Tibial artery (tissue), 4 donors: ENCODE results near the gene DHRS3.
"Not testable (repeated sequence)": the region's sequence is repeated elsewhere in the genome, so short reads cannot be mapped to it uniquely, and the experiment has no call there.

Source experiments
- DNase-seq, 2 donors: peaks; one replicate each; pipeline ENCODE4 v3.0.0-alpha.2; 2019
- H3K27ac ChIP-seq, 2 donors: fragments of 200-600 bp; sonication (generic) in 1 of 2; 1 replicate in 1 of 2; 2 replicates in 1 of 2; pipeline ENCODE4 v1.5.1; 2018 to 2019; ENCODE audit warnings: mild to moderate bottlenecking in 1 of 2
- H3K27me3 ChIP-seq, 2 donors: fragments of 200-600 bp; sonication (generic) in 1 of 2; one replicate each; pipeline versions ENCODE4 v1.5.1 to v1.6.0; 2016 to 2019
- H3K36me3 ChIP-seq, 3 donors: fragments of 200-600 bp; sonication (generic) in 2 of 3; one replicate each; pipeline ENCODE4 v1.5.1; 2016 to 2019; ENCODE audit warnings: mild to moderate bottlenecking in 2 of 3
- H3K4me1 ChIP-seq, 4 donors: fragments of 200-600 bp; sonication (generic) in 2 of 4; 1 replicate in 3 of 4; 2 replicates in 1 of 4; pipeline ENCODE4 v1.5.1; 2016 to 2019
- H3K4me3 ChIP-seq, 2 donors: fragments of 200-600 bp; sonication (generic) in 1 of 2; 1 replicate in 1 of 2; 2 replicates in 1 of 2; pipeline ENCODE4 v1.5.1; 2018 to 2019; ENCODE audit warnings: mild to moderate bottlenecking in 2 of 2
- H3K9me3 ChIP-seq, 3 donors: fragments of 200-600 bp; sonication (generic) in 1 of 3; one replicate each; pipeline ENCODE4 v1.5.1; 2016 to 2019
- intact Hi-C: fragments of 100-400 bp; cut with DNase I; formaldehyde crosslinking; loops from one replicate; pipeline ENCODE4 v1.15.0; 2023; ENCODE audit warnings: low total_unique reads
- TF ChIP-seq, protein P1 (sequence below), 2 experiments: fragments of 200-600 bp in 1 of 2; fragments of 450-650 bp in 1 of 2; IDR thresholded peaks; one replicate each; pipeline ENCODE4 v1.5.1; 2017 to 2019; ENCODE audit warnings: antibody characterized with exemption in 2 of 2, mild to moderate bottlenecking in 1 of 2, moderate library complexity in 1 of 2

Gene DHRS3

DNA sequence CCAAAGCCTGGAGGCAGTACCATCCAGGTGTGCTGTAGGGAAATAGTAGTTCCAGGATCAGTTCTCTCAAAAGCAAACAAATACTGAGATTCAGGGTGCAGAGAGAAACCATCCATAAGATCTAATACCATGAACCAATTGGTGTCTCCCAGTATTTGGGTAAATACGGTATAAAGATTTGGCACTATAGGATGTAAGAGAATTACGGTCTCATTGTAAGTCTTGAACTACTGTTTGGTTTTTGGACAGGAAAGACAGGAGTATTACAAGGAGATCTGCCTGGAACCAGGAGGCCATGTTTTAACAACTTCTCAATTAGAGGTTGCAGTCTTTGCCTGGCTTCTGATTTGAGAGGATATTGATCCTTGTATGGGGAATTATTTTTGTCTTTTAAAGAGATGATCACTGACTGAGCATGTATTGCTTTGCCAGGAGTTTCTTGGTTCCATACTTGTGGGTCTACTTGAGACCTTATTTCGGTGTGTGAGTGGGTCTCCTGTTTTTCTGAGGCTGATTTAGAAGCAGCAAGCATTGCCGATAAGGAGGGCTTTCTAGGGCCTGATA is 36.1 kb upstream of the DHRS3 start:
- Histone ChIP-seq H3K9me3 (no peaks in the 10 kb centered on the region), H3K27ac (no peak overlapping the region), H3K4me1 (peaks cover 0 to 4% (median 1%) of the 10 kb centered on the region in 4 donors), H3K36me3 (no peaks in the 10 kb centered on the region), H3K4me3 (no peak overlapping the region), H3K27me3 (no peaks in the 10 kb centered on the region)
- intact Hi-C loops, result loop anchor here (10.0 kb wide), 3 partner anchors 339 to 429 kb away; no protein-coding TSS in a partner anchor
- DNase-seq, result no peak
- TF ChIP-seq, protein P1, sequence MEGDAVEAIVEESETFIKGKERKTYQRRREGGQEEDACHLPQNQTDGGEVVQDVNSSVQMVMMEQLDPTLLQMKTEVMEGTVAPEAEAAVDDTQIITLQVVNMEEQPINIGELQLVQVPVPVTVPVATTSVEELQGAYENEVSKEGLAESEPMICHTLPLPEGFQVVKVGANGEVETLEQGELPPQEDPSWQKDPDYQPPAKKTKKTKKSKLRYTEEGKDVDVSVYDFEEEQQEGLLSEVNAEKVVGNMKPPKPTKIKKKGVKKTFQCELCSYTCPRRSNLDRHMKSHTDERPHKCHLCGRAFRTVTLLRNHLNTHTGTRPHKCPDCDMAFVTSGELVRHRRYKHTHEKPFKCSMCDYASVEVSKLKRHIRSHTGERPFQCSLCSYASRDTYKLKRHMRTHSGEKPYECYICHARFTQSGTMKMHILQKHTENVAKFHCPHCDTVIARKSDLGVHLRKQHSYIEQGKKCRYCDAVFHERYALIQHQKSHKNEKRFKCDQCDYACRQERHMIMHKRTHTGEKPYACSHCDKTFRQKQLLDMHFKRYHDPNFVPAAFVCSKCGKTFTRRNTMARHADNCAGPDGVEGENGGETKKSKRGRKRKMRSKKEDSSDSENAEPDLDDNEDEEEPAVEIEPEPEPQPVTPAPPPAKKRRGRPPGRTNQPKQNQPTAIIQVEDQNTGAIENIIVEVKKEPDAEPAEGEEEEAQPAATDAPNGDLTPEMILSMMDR (IDR thresholded peaks at IDR 0.05), result no peak

DNA sequence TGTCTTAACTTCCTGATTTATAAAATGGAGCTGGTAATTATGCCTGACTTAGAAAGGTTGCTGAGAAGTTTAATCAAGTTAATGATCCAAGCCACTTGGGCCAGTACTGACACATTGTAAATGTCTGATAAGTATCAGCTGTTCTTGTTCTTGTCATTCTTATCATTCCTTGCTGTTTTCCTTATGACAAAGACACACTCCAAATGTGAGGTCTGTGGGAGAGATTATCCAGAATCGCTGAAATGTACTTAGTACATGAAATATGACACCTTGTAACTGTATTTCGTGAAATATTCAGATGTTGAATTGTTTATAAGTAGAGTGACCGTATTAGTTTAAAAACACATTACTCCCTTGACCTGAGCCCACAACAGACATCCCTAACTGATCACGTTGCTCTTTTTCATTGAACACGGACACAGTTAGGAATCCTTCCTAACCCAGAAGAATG is 32.0 kb upstream of the DHRS3 start:
- intact Hi-C loops, result loop anchor here (10.0 kb wide), 3 partner anchors 335 to 425 kb away; no protein-coding TSS in a partner anchor
- no peak overlapping the region for H3K27ac ChIP-seq
- no peak overlapping the region for H3K4me3 ChIP-seq
- H3K4me1 ChIP-seq, result no peaks in the 10 kb centered on the region
- TF ChIP-seq, protein P1 (IDR thresholded peaks at IDR 0.05), result no peak
- no peak for DNase-seq
- H3K27me3 ChIP-seq, result no peaks in the 10 kb centered on the region
- no peaks in the 10 kb centered on the region for H3K9me3 ChIP-seq
- no peaks in the 10 kb centered on the region for H3K36me3 ChIP-seq

DNA sequence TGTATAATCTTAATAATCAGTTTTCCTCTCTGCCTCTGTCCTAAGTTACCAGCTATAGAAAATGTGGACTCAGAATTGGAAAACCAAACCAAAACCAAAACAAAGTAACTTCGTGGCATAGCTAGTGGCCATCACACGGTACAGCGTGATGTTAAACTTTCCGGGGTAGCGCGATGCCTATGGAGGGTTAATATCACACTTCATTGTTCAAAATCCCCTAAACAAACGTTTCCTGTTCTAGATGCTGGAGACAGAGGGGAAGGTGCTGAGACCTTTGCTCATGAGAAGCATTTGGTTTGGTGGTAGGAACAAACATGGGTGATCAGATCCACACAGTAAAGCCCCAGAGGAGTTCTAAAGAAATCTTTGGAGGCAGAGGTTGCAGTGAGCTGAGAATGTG is 30.7 kb upstream of the DHRS3 start:
- H3K4me1 ChIP-seq, result peaks cover 0 to 5% (median under 1%) of the 10 kb centered on the region in 4 donors
- TF ChIP-seq, protein P1 (IDR thresholded peaks at IDR 0.05), result no peak
- H3K36me3 ChIP-seq, result no peaks in the 10 kb centered on the region
- H3K27me3 ChIP-seq, result no peaks in the 10 kb centered on the region
- intact Hi-C loops, result no loop called here
- no peaks in the 10 kb centered on the region for H3K9me3 ChIP-seq
- no peak overlapping the region for H3K4me3 ChIP-seq
- no peak overlapping the region for H3K27ac ChIP-seq
- DNase-seq, result no peak

DNA sequence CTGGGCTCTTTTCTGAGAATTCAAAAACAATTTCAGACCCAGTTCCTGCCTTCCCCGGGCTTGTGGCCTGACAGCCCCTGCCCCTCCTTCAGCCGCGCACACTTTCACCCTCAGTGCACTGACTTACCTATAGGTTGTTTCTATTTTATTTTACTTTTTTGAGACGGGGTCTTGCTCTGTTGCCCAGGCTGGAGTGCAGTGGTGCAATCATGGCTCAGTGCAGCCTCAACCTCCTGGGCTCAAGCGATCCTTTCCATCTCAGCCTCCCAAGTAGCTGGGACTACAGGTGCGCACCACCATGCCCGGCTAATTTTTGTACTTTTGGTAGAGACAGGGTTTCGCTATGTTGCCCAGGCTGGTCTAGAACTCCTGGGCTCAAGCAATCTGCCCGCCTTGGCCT is 27.4 kb upstream of the DHRS3 start:
- H3K4me1 ChIP-seq, H3K27ac ChIP-seq, H3K4me3 ChIP-seq, DNase-seq, intact Hi-C loops, H3K9me3 ChIP-seq, H3K36me3 ChIP-seq, H3K27me3 ChIP-seq: not testable (repeated sequence)

DNA sequence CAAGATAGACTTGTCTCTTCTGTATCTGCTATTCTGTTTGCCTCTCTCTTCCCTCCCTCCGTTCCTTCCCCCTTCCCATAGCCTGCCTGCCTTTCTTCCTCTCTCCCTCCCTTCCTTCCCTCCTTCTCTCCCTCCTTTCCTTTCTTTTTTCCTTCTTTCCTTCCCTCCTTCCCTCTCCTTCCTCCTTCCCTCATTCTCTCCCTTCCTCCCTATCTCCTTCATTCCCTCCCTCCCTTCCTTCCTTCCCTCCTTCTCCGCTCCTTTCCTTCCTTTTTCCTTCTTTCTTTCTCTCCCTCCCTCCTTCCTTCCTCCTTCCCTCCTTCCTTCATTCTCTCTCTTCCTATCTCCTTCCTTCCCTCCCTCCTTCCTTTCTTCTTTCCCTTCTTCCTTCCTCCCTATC is 26.8 kb upstream of the DHRS3 start:
- intact Hi-C loops, result no loop called here
- Histone ChIP-seq H3K9me3 (peaks cover 0 to 11% (median 11%) of the 10 kb centered on the region in 3 donors), H3K4me3 (no peak overlapping the region), H3K27ac (no peak overlapping the region), H3K36me3 (no peaks in the 10 kb centered on the region), H3K4me1 (peaks cover 0 to 10% (median 2%) of the 10 kb centered on the region in 4 donors), H3K27me3 (no peaks in the 10 kb centered on the region)
- DNase-seq, result no peak
- TF ChIP-seq, protein P1 (IDR thresholded peaks at IDR 0.05), result no peak

DNA sequence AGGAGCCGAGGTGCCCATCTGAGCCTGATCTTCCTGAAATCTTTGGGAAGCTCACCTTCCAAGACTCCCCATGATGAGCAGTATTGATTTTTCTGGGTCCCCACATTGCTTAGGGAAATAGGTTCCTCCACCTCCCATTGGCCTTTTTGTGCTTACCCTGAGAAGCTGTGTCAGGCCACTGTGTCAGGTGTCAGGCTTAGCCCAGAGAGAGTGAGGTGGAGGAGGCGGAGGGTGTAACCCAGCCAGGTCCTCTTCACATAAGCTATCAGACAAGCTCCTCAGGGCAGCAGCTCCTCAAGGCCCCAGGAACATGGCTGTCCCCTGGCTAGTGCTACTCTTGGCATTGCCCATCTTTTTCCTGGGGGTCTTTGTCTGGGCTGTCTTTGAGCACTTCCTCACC is 26.2 kb upstream of the DHRS3 start:
- no peaks in the 10 kb centered on the region for H3K36me3 ChIP-seq
- TF ChIP-seq, protein P1 (IDR thresholded peaks at IDR 0.05), result no peak
- H3K27ac ChIP-seq, result no peak overlapping the region
- intact Hi-C loops, result no loop called here
- no peak for DNase-seq
- peaks cover 0 to 16% (median 11%) of the 10 kb centered on the region in 3 donors for H3K9me3 ChIP-seq
- no peak overlapping the region for H3K4me3 ChIP-seq
- H3K4me1 ChIP-seq, result peaks cover 0 to 10% (median 2%) of the 10 kb centered on the region in 4 donors
- no peaks in the 10 kb centered on the region for H3K27me3 ChIP-seq
